Aortic smooth muscle cell (primary cell): Measurements from ENCODE around the gene HPS5. TPM values are rescaled to one million over a fixed set of nuclear protein-coding genes. Genes with fewer than 3 reads are reported as not detected.

Source experiments
- total RNA-seq: library from RNA; depleted of rRNA; stranded (reverse); fragments of >200 nt; gene quantifications from 2 replicates; pipeline ENCODE4 v1.2.3, GENCODE V29; 2014

Gene HPS5
- total RNA-seq, result 51.9 and 60.8 TPM in 2 replicates

GRCh38 chr11:18321969-18322711 is at the start of gene HPS5, which contains the start of gene GTF2H1:
HPS5 (minus strand) TSS chr11:18322140; CDS start chr11:18317858, 4,282 bp downstream.
GTF2H1 (plus strand) TSS chr11:18322567; CDS start chr11:18333075, 10,508 bp downstream.

DNA sequence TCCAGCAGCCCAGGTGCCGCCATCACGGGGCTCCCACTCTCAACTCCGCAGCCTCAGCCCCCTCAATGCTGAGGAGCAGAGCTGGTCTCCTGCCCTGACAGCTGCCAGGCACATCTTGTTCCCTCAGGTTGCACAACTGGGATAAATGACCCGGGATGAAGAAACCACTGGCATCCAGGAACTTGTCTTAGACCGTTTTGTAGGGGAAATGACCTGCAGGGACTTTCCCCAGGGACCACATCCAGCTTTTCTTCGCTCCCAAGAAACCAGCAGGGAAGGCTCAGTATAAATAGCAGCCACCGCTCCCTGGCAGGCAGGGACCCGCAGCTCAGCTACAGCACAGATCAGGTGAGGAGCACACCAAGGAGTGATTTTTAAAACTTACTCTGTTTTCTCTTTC is 56.0 kb downstream of the HPS5 start, which contains the start of gene SAA1:
SAA1 (plus strand) TSS at position 316 of the 400 bp plus-strand sequence. CDS start 624 bp downstream, outside the sequence.

GRCh38 chr11:18248561-18248960 is 73.4 kb downstream of the HPS5 start, which contains the start of gene SAA2:
SAA2 (minus strand) TSS chr11:18248668; CDS start chr11:18248011, 657 bp downstream.

DNA sequence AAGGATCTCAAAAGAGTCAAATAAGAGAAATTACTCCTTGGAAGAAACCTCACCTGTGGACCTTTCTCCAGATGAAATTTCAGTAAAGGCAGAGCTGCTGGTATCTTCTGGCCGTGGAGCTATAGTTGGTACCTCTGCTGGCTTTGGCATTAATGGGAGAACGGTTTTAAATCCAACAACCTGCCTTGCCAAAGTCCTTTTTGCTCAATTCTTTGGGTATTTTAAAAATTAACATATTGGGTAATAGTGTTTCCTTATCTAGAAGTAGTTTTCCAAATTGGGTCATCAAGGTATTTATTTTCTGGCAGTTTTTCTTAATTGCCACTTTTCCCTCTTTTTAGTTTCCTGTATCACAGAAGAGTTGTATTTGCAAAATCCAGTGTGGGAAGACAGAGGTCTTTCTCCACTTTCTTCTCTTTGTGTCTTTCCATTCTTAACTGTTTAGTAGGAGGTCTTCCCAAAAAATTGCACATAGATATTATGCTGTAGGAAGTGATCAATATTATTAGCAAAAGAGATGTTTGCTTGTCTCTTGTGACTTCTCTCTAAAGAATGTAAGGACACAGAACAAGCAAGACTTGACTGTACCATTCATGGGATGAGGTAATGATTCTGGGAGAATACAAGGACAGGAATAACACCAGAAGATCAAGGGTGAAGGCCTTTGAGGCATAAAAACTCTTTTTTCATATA is 85.1 kb downstream of the HPS5 start, which contains the start of gene SAA4:
SAA4 (minus strand) TSS at position 139 of the 693 bp plus-strand sequence. CDS start 876 bp downstream, outside the sequence.

Other genes starting within 250 kb of the HPS5 start
- 10.0 and 11.9 TPM in 2 replicates for gene SAAL1, start 216.1 kb downstream of the HPS5 start, total RNA-seq
- not detected in 2 replicates for gene MRGPRX3, start 189.6 kb downstream of the HPS5 start, total RNA-seq
- not detected in 2 replicates for gene MRGPRX4, start 149.3 kb downstream of the HPS5 start, total RNA-seq
- gene SAA4, start 85.3 kb downstream of the HPS5 start, total RNA-seq, result not detected in 2 replicates
- not detected in 2 replicates for gene SAA2, start 73.5 kb downstream of the HPS5 start, total RNA-seq
- gene SAA1, start 55.9 kb downstream of the HPS5 start, total RNA-seq, result not detected in 2 replicates
- 59.1 and 77.4 TPM in 2 replicates for gene GTF2H1, start 427 bp upstream of the HPS5 start, total RNA-seq
- 490 and 579 TPM in 2 replicates for gene LDHA, start 72.4 kb upstream of the HPS5 start, total RNA-seq
- gene LDHC, start 90.2 kb upstream of the HPS5 start, total RNA-seq, result 1.3 TPM in 1 of 2 replicates, not detected in the other
- not detected in 2 replicates for gene LDHAL6A, start 133.7 kb upstream of the HPS5 start, total RNA-seq
- 60.5 and 63.2 TPM in 2 replicates for gene TSG101, start 204.8 kb upstream of the HPS5 start, total RNA-seq